GM19023 (cell line): ENCODE measurements around the gene NDUFV3.
"Not testable (repeated sequence)": the region's sequence is repeated elsewhere in the genome, so short reads cannot be mapped to it uniquely, and the experiment has no call there.

Experiments
- ATAC-seq: cut with Tn5 transposase; IDR thresholded peaks from one replicate; pipeline ENCODE4 v1.9.1; 2021; ENCODE audit warnings: mild to moderate bottlenecking, moderate library complexity; ENCODE audit not compliant: unreplicated experiment

NDUFV3 gene

DNA sequence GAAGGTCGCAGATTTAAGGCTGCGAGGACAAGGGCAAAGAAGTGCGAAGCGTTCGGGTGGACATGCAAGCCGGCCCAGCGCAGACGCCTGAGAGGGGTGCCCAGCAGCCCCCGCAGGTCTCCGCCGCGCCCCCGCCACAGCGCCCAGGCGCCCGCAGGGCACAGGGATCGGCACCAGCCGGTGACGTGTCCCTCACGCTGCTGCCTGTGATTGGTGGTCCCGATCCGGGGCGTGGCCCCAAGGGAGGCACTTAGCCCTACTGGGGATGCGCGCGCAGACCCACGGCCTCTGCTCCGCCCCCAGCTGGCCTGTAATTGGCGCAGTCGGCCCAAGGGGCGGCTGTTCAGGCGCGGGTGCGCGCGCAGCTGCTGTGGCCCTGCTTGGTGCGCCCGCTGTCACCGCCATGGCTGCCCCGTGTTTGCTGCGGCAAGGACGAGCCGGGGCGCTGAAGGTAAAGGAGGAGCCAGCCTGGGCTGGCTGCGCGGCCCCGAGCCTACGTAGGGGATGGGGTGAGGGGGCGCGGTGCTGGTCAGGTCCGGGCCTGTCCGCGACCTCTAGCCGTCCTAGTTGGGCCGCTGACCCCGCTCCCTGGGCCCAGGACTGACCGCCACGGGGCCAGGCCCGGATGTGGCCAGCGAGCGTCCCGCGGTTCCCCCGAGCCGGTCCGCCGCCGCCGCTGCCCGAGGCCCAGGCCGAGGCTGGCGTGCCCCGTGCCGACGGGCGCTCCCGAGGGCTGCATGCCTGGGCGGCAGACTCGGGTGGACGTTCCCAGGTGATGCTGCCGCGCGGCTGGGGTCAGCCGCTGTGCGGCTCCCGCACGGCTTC is at the start of gene NDUFV3:
Gene NDUFV3 (plus strand): TSS at position 379 of the 825 bp plus-strand sequence. CDS start 25 bp downstream, at position 404.
- peak; percentile 90 for ATAC-seq

DNA sequence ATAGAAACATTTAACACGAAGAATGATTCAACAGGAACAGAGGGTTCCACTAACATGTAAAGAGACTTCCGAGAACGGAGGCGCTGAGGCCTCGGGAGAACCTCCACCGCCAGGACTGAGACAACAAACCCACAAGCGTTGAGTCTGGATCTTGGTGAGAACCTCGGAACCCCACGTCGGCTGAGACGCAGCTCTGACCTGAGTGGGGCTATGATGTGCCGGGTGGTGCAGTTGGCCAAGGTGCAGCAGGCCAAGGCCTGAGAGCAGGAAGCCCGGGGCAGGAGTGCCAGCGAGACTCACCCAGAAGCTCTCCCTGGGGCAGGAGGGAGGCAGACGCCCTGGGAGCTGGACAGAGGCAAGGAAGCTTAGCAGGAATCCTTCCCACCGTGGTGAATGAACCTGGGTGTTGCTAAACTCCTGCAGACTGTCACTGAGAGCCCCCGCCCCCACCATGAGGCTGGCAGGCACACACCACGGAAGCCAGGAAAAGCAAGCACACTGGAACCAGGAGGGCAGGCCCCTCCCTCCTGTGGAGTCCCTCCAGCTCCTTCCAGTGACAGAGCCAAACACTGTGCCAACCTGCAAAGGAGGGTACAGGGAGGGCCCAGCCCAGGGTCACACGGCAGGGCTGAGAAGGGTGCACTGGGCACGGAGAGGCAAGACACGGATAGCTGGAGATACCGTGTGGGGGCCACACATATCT is 48.5 kb upstream of the NDUFV3 start:
- no peak for ATAC-seq

DNA sequence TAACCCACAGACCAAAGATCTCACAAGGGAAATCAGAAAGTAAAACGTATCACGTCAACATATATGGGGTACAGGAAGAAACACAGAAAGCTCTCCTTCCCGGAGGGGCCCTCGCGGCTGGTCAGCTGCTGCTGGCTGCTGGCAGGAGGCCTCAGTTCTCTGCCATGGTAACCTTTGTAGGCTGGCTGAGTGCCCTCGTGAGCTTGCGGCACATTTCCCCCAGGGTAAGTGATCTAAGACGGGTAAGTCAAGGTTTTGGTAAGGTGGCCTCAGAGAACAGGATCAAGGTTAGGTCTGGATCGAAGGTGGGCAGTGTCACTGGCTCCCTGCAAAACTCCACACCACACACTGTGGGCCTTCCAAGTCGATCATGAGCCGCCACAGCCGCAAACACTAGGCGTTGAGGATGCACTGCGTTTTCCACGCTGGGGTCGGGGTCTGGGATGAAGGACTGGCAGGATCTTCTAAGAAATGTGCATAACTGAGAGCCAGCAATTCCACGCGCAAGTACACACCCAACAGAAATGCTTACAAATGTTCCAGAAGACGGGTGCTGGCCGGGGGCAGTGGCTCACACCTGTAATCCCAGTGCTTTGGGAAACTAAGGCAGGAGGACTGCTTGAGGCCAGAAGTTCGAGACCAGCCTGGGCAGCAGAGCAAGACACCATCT is 47.7 kb upstream of the NDUFV3 start:
- no peak for ATAC-seq

DNA sequence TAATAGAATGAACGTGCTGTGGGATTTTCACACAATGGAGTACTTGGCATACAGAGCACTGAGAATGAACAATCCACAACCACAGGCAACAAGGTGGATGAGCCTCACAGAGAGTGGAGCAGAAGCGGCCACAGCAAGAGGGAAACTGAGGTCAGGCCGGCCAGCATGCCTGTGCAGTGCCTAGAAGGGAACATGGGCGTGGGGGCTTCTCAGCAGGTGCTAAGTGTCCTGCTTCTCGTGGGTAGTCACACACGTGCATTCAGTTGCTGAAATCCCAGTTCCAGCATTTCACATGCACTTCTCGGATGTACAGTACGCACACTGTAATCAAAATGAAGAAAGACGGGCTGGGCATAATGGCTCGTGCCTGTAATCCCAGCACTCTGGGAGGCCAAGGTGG is 46.9 kb upstream of the NDUFV3 start:
- no peak for ATAC-seq

DNA sequence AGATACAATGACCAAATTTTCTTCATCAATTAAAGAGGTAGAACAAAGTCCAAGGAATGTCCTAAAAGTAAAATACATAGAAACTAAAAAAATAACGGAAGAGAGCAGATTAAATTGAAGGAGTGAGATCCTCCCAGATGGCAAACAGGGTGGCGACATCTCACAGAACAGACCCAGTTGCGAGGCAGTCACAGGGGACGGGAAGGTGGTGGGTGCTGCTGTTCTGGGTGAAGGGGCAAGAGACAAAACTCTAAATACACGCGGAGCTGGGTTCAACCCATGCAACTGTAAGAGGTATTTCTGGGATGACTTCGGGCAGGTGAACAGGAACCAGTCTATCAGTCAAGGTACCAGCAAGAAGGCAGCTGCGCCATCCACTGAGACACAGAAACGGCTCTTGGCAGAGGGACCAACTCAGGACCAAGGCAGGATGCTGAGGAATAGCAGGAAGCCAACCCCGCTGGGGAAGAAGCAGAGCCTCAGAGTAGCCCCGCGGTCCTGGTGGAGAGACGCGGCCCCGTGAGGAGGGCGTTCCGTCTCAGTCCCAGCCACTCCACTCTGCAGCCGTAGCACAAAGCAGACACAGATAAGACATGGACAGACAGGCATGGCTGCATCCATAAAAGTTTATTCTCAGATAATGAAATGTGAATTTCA is 45.9 kb upstream of the NDUFV3 start:
- no peak for ATAC-seq

DNA sequence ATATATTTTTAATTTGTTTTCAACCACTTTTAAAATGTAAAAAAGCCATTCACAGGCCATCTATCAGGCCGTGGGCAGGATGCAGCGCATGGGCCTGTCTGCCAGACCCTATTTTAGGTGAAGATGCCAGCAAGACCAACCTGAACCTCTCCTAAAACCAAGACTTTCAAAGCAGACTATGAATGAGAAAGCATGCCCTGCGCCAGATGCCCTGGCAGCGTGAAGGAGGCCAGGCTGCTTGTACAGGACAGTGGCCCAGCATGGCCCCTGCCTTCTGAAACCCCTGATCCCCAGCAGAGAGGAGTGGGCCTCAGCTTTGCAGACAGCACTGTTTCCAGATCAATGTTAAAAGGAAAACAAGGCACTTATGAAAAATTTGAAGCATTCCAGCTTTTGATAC is 45.4 kb upstream of the NDUFV3 start:
- ATAC-seq, result no peak

DNA sequence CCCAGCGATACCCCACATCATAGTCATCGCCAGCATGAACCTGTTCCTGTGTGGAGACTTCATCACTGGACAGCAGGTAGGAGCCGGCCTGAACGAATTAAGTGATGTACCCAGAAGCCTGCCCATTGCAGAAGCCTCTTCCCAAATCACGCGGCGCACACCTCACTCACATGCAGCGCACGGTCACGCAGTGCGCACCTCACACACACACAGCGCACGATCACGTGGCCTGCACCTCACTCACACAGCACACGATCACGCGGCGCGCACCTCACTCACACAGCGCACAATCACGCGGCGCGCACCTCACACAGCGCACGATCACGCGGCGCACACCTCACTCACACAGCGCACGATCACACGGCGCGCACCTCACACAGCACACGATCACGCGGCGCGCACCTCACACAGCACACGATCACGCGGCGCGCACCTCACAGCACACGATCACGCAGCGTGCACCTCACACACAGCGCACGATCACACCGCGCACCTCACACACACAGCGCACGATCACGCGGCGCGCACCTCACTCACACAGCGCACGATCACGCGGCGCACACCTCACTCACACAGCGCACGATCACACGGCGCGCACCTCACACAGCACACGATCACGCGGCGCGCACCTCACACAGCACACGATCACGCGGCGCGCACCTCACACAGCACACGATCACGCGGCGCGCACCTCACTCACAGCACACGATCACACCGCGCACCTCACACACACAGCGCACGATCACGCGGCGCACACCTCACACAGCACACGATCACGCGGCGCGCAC is 44.8 kb upstream of the NDUFV3 start:
- ATAC-seq, result not testable (repeated sequence)

DNA sequence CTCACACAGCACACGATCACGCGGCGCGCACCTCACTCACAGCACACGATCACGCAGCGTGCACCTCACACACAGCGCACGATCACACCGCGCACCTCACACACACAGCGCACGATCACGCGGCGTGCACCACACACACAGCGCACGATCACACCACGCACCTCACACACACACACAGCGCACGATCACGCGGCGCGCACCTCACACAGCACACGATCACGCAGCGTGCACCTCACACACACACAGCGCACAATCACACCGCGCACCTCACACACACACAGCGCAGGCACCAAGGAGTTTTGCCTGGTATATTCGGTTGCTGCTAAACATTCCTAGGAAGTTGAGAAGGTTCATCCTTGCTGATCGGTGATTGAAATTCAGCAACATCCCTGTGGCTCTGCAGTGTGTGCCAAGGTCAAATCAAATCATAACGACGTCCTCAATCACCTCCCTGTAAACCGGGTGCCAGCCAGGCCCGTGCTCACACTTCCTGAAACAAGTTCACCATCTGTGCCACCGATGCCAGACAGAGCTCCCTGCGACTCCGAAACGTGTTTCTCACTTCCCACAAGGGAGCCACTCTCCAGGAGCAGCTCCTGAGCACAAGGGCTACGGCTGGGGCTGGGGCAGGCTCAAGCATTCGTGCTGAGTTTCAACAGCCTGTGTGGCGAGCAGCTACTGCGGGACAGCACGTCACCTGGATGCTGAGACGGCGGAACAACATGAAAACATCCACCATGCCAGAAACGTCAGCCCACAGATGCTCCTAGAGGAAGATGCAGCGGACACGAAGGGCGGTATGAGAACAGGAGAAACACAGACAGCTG is 44.0 kb upstream of the NDUFV3 start:
- no peak for ATAC-seq

DNA sequence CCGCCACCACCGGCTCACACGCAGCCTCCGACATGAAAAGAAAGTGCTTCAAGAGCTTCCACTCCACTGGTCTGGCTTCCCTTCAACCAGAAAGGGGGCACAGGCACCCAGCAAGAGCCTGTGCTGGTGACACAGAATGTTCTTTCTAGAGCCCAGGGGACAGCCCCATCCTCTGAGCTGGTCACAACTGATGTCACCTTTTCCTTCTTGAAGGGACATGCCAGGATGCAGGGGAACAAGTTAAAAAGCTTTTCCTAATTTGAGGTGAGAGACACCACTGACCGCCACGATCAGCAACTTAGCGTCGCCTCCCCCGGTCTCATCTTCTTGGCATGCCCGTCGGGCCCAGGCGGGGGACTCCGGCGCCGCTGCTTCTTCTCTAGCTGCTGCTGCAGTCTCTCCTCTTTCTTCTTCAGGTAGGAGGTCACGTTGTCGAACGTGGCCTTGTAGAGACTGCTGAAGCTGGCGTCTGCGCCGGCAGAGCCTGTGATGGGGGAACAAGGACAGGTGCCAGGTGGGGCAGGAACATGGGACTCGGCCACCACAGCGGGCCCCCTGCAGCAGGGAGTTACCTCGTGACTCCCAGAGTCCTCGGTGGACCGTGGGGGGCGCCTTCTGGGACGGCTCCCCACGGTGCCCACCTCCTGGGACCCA is 43.2 kb upstream of the NDUFV3 start:
- ATAC-seq, result no peak

DNA sequence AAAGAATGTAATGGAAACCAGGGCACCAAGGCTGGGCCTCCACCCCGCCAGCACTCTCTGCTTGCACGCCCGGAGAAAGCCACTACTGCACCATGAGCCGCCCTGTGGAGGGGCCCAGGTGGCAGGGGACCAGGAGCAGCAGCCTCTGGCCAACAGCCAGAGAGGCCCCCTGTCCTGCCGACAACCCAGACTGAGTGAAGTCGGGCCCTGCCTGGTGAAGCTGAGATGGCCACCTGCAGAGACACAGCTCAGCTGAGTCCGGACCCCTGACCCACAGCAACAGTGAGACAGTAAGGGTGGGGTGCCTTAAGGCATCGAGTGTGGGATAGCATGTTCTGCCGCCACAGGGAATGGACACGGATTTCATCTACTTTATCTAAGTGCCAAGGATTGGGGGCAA is 42.6 kb upstream of the NDUFV3 start:
- ATAC-seq, result no peak

DNA sequence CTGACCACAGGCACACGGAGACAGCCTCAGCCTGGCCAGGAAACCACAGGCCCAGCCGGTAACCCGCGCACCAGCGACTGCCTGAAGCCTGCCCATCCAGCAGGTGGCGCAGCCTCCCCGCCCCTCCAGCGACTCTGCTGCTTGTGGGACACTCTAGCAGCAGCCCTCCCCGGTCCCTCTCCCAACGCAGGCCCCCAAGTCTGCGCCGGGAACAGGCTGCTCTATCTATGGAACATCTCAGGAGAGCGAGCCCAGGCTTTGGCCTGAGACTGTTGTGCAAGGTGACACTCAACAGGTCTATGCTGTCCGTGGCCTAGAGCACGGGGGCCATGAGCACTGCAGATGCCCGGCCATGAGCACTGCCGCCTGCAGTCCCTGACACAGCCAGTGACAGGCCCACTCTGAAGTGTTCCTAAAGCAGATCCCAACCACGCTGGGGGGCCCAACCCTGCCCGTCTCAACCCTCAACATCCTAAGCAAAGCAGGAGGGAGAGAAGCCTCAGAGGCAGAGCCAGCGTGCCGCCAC is 42.2 kb upstream of the NDUFV3 start:
- no peak for ATAC-seq

DNA sequence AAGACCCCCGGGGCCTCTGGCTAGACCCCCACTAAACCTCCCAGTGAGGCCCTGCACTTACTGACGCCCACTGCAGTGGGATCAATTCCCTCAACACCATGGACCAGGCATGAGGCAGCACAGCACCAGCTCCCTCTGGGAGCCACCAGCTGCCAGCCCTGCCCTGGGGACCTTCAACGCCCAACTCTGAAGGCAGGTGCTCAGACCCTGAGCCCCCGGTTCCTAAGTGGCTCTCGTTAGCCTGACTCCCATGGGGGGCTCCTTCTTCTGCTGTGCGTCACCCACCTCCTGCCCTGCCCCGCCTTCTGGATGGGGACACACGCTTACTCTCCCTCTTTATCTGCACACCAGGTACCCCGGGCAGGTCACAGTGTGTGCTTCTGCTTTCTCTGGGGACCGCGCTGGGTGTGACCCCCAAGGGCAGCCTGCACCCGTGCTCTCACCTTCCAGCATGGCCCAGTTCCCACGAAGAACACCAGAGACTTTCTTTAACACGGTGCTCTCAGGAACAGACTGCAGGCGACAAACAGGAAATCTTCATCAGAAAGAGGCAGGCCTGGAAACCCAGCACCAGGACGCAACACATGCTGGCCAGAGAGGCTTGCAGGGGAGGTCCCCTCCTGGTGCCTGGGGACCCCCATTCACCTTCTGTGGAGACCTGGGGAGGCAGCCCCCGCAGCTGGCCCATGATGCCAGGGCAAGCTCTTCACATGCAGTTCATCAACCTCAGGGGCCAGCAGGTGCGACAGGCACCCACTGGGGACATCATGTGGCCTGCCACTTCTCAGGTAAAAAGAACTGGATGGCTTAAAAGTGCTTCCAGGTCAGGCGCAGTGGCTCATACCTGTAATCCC is 41.1 kb upstream of the NDUFV3 start:
- no peak for ATAC-seq

DNA sequence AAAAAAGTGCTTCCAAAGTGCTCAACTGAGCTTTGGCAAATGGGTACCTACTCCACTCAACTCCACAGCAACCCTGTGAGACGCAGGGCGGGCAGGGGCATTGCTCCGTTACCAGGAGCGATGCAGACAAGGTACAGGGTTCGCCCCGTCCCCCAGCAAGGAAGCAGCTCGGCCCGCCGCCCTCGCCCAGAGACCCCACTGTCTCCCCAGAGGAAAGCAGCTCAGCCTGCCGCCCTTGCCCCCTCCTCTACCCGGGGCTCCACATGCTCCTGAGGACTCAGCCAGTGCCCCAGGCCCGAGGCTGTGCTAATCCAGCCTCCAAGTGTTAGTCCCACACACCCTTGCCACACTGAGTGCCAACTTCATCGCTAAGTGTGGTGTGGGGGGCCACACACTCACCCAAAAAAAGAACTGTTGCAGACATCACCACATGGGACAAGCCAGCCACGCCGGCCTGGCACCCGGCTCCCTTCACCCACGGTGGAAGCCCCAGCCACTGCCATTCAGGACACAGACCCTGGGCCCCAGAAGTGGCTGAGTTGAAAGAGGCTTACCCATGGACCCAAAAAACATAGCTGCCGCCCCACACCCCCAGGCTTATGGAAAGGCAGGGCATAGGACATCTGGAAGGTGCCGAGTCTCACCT is 40.1 kb upstream of the NDUFV3 start:
- no peak for ATAC-seq

DNA sequence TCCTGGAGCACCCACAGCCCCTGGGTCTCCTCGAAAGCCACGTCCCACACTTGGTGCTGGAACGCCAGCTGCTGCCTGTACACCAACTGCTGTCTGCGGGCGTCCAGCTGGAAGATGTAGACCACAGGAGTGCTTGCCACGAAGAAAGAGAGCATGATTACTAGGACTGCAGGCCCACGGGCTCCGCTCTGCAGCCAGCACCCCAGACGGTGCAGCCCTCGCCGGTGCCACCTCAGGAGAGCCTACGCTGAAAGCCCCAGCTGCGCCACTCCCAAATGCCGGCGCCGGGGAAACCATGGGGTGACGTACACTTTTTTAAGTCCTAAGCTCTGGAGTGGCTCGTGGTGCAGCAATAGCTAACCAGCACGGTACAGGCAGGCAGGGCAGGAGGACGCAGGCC is 39.5 kb upstream of the NDUFV3 start:
- ATAC-seq, result no peak

DNA sequence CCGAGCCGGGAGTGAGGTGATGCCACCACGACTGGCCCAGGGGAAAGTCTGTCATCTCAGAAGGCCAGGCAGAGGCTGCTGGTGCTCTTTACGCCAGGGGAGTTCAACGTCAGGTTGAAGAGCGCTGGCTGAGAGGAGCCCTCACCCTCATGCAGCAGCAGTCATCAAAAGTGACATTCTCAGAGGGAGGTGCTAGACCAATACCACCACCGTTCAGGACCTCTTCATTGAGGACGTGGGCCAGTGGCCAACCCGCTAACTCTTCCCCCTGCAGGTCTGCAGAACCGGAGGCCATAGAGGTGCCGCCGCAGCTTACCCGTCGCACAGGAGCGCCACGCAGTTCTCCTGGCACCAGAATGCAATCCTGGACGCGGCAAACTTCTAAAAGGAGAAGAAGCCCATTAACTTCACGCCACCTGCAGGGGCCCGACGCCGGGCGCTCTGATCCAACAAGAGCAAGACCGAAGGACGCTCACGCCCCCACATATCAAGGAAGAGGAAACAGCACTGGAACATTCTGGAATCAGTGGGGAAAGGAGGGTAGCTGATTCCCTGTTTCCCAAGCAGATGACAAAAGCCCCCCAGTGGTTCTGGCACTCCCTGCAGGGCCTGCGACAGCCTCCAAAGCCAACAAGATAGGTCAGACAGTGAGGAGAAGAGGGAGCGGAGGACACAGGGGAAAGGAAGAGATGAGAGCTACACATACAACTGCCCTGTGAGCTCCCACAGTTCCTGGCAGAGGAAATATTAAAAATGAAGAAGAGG is 38.7 kb upstream of the NDUFV3 start:
- ATAC-seq, result no peak

DNA sequence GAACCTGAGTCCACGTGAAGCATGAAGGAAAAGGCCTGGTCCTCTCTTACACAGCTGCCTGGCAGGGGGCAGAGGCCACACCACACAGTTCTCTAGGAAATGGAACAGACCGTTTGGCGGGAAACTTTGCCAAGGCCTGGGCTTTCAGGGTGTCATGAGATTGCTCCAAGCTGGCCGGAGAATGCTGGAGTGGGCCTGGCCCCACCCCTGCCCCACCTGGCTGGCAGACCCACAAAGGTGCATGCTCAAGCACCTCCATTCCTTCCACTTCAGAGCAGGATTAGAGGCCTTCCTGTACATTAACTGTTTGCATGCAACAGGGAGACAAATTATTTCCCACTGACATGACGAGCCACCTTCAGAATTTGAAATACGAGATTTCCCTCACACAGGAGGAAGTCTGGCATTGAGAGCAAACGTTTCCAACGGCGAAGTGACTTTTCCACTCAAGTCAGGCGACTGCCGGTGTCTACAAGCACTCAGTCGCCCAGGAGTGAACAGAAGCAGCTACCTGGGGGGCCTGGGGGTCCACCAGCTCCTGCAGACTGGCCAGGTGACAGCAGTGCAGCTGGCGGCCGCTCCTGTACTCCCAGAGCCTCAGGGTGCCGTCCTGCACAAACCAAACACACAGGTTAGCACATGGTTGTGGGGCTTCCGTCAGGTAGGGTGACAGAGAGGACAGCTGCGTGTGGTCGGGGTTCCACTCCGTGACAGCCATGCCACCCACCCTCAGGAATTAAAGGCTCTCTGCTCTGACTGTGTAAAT is 37.8 kb upstream of the NDUFV3 start:
- no peak for ATAC-seq
